Cortex of kidney (tissue), 1 donor: Measurements from ENCODE around the gene LRRC15.

ENCODE experiments used
- DNase-seq: peaks from one replicate; lab custom pipeline; 2025; lab: John Stamatoyannopoulos, UW

LRRC15 gene

GRCh38 chr3:194332858-194333211, 36.7 kb downstream of the LRRC15 start:
- no peak for DNase-seq

DNA sequence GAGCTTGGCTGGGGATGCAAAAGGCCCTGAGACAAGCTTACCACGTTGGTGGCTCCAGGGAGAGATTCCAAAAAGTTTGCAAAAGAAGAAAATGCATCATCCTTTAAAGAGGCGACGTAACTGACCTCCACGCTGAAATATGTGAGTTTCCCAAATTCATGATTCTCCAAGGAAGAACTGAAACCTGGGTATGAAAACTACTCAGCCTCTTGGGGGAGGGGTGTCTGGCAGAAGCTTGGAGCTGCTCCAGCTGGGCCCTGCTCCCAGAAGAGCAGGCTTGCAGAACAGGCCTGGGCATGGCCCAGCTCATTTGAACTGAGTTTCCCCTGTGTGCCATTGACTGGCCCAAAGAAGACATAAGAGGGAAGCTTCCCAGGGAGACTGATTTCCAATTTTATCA, 39.0 kb downstream of the LRRC15 start:
- DNase-seq = no peak

DNA sequence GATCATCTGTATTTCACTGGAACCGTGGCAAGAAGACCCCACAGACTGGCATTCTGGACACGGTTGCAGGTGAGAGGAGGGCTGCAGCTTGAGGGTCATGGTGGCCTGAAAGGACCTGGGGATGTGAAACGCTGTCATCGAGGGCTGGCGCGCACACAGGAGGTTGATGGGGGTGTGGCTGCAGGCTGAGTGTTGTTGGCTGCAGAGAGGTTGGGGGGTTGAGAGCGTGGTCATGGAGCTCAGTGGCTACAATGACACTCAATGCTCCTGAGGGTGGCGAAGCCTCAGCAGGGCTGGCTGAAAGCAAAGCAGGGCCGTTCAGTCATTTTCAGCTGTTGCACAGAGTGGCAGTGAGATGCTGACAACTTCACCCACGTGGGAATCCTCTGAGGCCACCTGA, 39.4 kb downstream of the LRRC15 start:
- DNase-seq = no peak

GRCh38 chr3:194329583-194329965, 40.0 kb downstream of the LRRC15 start:
- no peak for DNase-seq

DNA sequence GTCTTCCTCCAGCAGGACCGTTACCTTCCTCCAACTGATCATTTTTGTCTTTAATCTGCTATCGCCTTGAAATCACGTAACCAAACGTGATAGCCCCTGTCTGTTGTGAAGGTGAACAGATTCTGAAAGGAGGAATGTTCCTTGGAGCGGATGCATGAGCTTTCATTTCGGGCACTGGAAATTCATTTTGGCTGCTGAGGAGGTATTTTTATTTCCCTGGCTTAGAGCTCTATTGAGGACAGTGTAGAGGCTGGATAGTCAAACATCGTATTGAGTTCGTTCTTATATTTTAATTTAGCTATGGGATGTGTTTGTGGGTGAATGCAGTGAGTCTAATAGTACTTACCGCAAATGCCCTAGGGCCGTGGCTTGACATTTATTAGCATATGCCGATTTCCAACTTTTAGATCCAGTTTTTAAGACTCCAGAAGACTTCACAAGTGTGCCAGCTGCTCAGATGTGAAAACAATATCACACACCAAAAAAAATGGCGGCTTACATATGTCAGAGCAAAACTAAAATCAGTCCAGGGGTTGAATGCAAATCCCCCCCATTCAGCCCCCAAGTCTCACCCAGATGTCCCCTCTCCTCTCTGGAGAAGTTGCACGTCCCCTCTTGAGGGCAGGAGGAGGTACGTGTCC, 40.5 kb downstream of the LRRC15 start:
- DNase-seq = no peak

- DNase-seq = no peak
Observed at GRCh38 chr3:194328053-194328657, 41.4 kb downstream of the LRRC15 start.

GRCh38 chr3:194327218-194328052, 42.1 kb downstream of the LRRC15 start:
- no peak for DNase-seq

- no peak for DNase-seq
Observed at GRCh38 chr3:194326968-194327217, 42.6 kb downstream of the LRRC15 start.

DNA sequence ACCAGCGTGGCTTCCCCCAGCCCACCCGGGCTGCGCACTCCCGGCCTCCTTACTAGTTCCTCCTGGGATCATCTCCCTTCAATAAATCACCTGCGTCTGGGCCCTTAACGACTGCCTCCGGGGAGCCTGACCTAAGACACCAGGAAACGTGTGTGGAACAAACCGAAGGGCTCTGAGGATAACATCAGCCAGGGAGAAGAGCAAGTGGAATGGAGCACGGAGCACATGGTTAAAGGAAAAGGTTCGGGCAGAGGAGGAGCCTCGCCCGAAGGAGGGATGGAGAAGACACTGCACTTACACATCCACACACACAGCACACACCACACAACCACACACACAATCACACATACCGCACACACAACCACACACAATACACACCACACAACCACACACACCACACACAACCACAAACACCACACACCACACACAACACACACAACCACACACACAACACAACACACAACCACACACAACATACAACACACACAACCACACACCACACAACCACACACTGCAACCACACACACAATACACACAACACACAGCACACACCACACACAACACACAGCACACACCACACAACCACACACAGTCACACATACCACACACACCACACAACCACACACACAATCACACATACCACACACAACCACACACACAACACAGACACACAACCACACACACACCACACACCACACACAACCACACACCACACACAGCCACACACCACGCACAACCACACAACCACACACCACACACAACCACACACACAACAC, 43.2 kb downstream of the LRRC15 start:
- no peak for DNase-seq

- no peak for DNase-seq
Observed at GRCh38 chr3:194325424-194326153, 44.0 kb downstream of the LRRC15 start.

DNA sequence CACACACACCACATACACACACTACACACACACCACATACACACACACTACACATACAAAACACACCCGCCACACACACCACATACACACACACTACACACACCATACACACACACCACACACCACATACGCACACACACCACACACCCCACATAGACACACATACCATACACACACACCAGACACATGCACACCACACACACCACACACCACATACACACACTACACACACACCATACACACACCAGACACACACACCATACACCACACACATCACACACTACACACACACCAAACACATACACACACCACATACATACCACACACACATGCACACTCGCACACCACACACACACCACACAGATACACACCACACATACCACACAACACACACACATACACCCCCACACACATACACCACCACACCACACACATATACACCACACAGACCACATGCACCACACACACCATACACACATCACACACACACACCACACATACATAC, 44.7 kb downstream of the LRRC15 start:
- DNase-seq = no peak

DNA sequence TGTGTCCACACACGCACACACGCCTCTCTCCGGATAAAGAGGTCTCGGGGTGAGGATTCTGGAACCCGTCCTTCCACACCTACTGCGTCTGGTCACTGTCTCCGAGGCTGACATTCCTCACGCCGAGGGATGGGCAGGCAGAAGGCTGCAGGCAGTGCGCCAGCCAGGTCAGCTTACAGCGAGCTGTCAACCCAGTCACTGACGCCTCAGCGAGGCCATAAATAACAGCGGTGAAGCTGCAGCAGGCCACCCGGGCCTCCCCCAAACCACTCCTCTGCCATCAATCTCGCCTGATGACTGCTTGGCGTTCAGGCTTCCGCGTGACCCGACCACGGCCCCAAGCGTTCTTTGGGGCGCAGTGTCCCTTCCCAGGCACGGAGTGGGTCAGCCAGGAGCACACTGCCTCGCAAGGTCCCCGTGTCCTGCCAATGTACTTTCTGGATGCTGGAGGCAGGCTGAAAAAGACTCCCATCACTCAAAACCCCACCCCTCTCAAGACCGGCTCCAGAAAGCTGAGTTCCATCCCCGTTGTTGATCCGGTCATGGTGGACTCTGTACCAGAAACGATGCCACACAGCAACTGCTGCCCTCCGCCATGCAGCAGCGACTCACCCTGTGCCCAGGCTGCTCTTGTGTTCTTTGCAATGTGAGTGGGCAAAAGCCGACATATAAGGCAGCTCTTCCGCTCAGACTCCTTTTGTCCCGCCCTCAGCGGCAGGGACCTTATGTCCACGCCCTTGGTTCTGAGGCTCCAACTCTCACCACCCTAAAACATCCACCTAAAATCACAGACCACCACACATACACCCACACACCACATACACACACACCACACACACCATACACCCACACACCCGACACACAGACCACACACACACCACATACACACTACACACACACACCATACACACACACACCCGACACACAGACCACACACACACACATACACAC, 45.5 kb downstream of the LRRC15 start:
- DNase-seq = no peak

DNA sequence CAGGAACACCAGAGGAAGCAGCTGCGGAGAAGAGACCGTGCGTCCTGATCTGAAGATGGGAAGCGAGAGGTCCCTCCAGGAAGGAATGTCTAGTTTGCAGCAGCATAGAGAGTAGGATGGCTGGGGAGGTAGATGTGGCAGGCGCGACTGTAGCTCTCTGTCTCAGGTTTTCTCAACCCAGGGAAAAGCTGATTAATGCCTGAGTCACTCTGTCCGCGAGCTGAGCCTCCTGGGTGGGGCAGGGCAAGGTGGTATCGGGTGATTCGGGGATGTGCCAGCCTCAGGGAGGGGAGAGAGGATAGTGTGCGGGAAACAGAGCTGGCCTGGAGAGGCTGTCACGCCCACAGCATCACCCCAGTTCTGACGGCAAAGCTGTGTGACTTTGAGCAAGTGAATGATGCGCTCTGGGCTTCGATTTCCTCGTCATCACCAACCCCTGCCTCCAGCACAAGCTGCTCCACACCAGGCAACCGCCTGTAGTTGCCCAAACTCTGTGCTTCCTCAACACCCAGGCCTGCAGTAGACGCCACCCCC, 46.8 kb downstream of the LRRC15 start:
- no peak for DNase-seq

- no peak for DNase-seq
Observed at GRCh38 chr3:194321693-194322640, 47.6 kb downstream of the LRRC15 start.

GRCh38 chr3:194320744-194321243, 48.7 kb downstream of the LRRC15 start:
- DNase-seq = no peak

DNA sequence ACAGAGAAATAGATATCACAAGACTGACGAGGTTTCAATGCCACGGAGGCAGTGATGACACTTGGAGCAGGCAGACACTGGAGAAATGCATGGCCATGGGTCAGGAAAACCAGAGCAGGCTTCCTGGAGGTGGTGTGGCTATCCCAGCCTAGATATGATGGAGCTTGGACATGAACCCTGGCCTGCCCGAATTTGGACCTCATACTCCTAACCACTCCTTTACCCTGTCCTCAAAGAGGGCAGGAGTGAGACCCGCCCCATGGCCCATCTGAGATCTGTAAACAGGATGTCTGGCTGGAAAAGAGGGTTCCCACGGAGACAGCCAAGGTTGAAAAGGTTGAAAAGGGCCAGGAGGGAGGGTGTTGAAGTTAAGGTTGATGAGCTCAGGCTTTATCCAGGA, 49.4 kb downstream of the LRRC15 start:
- DNase-seq = no peak

- DNase-seq = no peak
Observed at GRCh38 chr3:194318511-194319161, 50.9 kb downstream of the LRRC15 start.

GRCh38 chr3:194316918-194317317, 52.6 kb downstream of the LRRC15 start:
- DNase-seq = no peak

- DNase-seq = no peak
Observed at GRCh38 chr3:194315965-194316361, 53.6 kb downstream of the LRRC15 start.
